Mammary microvascular endothelial cell (primary cell): ENCODE measurements around the gene AKR1C1. TPM values are rescaled to one million over a fixed set of nuclear protein-coding genes. Genes with fewer than 3 reads are reported as not detected.

Experiments used
- total RNA-seq: library from RNA; depleted of rRNA; stranded (reverse); fragments of >200 nt; gene quantifications from 2 replicates; pipeline ENCODE4 v1.2.3, GENCODE V29; 2015

The AKR1C1 gene
- total RNA-seq, result 0.30 and 1.3 TPM in 2 replicates

DNA sequence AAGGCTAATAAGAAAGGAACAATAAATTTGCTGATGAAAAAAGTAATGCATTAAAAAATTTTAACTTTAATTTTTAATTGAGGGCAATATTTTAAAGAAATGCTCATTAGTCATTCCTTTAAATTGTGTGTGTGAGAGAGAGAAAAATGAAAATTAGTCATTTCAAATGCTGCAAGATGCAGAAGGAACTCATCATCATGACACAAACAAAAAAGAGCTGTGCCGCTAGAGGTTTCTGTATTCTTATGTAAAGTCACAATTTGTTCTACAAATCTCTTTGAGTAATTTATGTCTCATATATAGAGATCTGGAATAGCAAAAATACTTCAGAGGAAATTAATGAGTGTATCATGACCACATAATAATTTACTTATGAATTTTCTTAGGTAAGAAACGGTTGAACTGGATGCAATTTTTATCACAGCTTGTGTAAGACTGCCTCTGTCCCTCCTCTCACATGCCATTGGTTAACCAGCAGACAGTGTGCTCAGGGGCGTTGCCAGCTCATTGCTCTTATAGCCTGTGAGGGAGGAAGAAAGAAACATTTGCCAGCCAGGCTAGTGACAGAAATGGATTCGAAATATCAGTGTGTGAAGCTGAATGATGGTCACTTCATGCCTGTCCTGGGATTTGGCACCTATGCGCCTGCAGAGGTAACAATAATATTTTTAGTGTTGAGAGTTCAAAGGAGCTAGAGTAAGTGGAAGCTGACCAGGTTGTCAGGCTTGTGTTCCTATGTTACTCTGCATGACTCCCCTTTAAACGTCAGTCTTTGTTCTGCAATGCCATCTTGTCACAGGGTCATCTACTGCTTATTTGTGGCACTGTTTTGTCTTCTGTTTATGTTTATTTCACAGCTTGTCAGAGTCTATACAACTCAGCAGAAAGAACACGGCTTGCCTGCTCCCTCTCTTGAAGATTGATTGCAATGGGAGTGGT is at the start of gene AKR1C1:
TSS of gene AKR1C1 (plus strand) at position 540 of the 939 bp plus-strand sequence. CDS start at position 570, 30 bp downstream.

DNA sequence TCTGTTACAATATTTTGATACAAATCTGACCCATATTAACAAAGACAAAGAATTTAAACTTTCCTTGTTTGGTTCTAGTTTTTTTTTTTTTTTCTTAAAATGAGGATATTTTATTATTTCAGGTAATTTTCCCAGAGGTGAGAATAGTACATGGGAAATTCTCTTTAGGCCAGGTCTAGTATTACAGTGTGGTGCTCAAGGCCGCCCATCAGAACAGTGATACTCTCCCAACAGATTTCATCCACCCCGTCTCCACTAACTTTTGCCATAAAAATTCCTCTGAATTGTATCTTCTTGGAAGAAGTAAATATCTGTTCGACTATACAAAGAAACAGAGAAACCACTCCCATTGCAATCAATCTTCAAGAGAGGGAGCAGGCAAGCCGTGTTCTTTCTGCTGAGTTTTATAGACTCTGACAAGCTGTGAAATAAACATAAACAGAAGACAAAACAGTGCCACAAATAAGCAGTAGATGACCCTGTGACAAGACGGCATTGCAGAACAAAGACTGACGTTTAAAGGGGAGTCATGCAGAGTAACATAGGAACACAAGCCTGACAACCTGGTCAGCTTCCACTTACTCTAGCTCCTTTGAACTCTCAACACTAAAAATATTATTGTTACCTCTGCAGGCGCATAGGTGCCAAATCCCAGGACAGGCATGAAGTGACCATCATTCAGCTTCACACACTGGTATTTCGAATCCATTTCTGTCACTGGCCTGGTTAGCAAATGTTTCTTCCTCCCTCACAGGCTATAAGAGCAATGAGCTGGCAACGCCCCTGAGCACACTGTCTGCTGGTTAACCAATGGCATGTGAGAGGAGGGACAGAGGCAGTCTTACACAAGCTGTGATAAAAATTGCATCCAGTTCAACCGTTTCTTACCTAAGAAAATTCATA is 40.2 kb downstream of the AKR1C1 start, which contains the start of gene AKR1C2:
TSS of gene AKR1C2 (minus strand) at position 731 of the 903 bp plus-strand sequence. CDS start at position 709, 22 bp downstream.

Other genes with a start within 250 kb of the AKR1C1 start
- 6.8 and 8.8 TPM in 2 replicates for gene AKR1E2, start 137.2 kb upstream of the AKR1C1 start, total RNA-seq
- 0.89 and 1.6 TPM in 2 replicates for gene AKR1C2, start 40.4 kb downstream of the AKR1C1 start, total RNA-seq
- gene AKR1C3, start 131.0 kb downstream of the AKR1C1 start, total RNA-seq, result 22.2 and 25.6 TPM in 2 replicates
- gene AKR1C8, start 221.7 kb downstream of the AKR1C1 start, total RNA-seq, result not detected in 2 replicates
- not detected in 2 replicates for gene AKR1C4, start 233.4 kb downstream of the AKR1C1 start, total RNA-seq